Breast epithelium (tissue), 3 donors: ENCODE measurements around the gene PRIMA1.

Experiments used
- POLR2A ChIP-seq: fragments of 450-650 bp; IDR thresholded peaks from one replicate; pipeline ENCODE4 v1.6.1; 2016; ENCODE audit warnings: antibody characterized with exemption, mild to moderate bottlenecking, moderate library complexity
- POLR2AphosphoS5 ChIP-seq, 3 donors: sonication (generic); formaldehyde crosslinking; IDR thresholded peaks; one replicate each; pipeline ENCODE4 v1.6.1; 2017; ENCODE audit warnings: antibody characterized with exemption in 3 of 3
- TF ChIP-seq, protein P1 (sequence below), 3 donors: fragments of 450-650 bp; IDR thresholded peaks; one replicate each; pipeline ENCODE4 v1.5.1; 2016 to 2017; ENCODE audit warnings: antibody characterized with exemption in 3 of 3, mild to moderate bottlenecking in 3 of 3, moderate library complexity in 3 of 3

DNA sequence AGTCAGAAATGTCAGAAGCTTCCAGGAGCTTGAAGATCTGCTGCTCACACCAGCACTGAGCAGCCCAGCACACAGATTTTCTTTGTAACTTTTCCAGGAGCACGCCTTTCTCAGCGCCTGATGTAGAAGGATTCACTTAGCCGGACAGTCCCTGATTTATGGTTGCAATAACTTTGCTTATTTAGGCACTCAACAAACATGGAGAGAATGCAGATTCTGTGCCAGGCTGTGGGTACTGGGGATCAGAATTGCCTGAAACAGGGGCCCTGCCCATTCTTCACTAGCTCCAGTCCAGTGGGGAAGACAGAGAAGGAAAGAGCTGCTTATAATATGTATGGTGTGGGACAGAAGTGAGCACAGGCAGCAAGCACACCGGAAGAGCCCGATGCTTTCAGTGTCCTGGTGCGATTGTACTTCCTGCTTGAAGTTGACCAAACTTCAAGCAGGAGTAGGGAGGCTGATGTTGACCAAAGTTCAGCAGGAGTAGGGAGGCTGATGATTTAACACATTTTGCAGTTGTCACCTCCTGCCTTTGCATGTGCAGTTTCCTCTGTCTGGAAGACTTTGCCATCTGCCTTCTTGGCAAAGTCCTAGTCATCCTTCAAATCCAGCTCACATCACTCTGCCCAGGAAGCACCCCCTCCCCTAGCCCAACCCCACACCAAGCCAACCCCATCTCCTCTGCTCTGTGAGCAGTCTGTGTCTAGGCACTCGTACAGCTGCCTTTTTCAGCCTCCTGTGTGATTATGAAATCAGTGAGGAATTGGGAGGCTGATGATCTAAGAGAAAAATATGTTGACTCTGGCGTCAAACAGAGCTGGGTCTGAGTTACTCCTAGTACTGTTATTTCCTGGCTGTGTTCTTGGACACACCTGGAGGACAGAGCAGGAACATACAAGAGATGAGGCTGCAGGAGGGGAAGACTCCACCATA lies 12.0 kb upstream of the PRIMA1 start:
- TF ChIP-seq, protein P1, sequence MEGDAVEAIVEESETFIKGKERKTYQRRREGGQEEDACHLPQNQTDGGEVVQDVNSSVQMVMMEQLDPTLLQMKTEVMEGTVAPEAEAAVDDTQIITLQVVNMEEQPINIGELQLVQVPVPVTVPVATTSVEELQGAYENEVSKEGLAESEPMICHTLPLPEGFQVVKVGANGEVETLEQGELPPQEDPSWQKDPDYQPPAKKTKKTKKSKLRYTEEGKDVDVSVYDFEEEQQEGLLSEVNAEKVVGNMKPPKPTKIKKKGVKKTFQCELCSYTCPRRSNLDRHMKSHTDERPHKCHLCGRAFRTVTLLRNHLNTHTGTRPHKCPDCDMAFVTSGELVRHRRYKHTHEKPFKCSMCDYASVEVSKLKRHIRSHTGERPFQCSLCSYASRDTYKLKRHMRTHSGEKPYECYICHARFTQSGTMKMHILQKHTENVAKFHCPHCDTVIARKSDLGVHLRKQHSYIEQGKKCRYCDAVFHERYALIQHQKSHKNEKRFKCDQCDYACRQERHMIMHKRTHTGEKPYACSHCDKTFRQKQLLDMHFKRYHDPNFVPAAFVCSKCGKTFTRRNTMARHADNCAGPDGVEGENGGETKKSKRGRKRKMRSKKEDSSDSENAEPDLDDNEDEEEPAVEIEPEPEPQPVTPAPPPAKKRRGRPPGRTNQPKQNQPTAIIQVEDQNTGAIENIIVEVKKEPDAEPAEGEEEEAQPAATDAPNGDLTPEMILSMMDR (IDR thresholded peaks at IDR 0.05): no peak
- TF ChIP-seq POLR2A (no peak), POLR2AphosphoS5 (IDR thresholded peaks at IDR 0.05) (no peak)
